D721Med (cell line): ENCODE results near the gene TCERG1L.

ENCODE experiments used
- DNase-seq: peaks from one replicate; pipeline ENCODE4 v3.0.0; 2011; ENCODE audit warnings: low spot score; ENCODE audit not compliant: insufficient read length
- FAIRE-seq: peaks from 2 replicates; lab custom pipeline; 2011; peaks lifted over from hg19 to GRCh38; lab: Jason Lieb, UNC
- CTCF ChIP-seq: IDR thresholded peaks from 2 replicates; pipeline ENCODE4 v1.5.1; 2012; ENCODE audit warnings: mild to moderate bottlenecking, control low read depth; ENCODE audit not compliant: insufficient read depth; ENCODE audit errors: missing control alignments

Gene TCERG1L

GRCh38 chr10:131215776-131216175 lies 95.7 kb downstream of the TCERG1L start:
- no peak for TF ChIP-seq CTCF
- no peak for DNase-seq
- FAIRE-seq, result no peak

GRCh38 chr10:131214521-131215244 lies 96.8 kb downstream of the TCERG1L start:
- FAIRE-seq (no peak), DNase-seq (no peak)
- TF ChIP-seq CTCF, result no peak

- FAIRE-seq (no peak), DNase-seq (no peak)
- TF ChIP-seq CTCF, result no peak
Measured at GRCh38 chr10:131213741-131214505, 97.6 kb downstream of the TCERG1L start.

GRCh38 chr10:131212763-131213325 lies 98.7 kb downstream of the TCERG1L start:
- TF ChIP-seq CTCF, result no peak
- FAIRE-seq (no peak), DNase-seq (no peak)

- FAIRE-seq (no peak), DNase-seq (no peak)
- no peak for TF ChIP-seq CTCF
Measured at GRCh38 chr10:131211965-131212619, 99.4 kb downstream of the TCERG1L start.

GRCh38 chr10:131211559-131211958 lies 100.0 kb downstream of the TCERG1L start:
- no peak for FAIRE-seq

More at GRCh38 chr10:131211559-131211958, 100.0 kb downstream of the TCERG1L start:
- TF ChIP-seq CTCF, result no peak
- no peak for DNase-seq
